NCI-H774 (cell line): Measurements from ENCODE around the gene RANGRF.
"Not testable (repeated sequence)": the region's sequence is repeated elsewhere in the genome, so short reads cannot be mapped to it uniquely, and the experiment has no call there.

ENCODE experiments used
- DNase-seq: peaks from one replicate; lab custom pipeline; 2025; lab: John Stamatoyannopoulos, UW

Gene RANGRF

GRCh38 chr17:8288336-8289102 is at the start of gene RANGRF:
Gene RANGRF (plus strand): TSS chr17:8288670. CDS start chr17:8288789, 119 bp downstream.
- DNase-seq, result peak; percentile 55

- no peak for DNase-seq
Observed at GRCh38 chr17:8243827-8244226, 44.6 kb upstream of the RANGRF start.

- no peak for DNase-seq
Observed at GRCh38 chr17:8244768-8245167, 43.7 kb upstream of the RANGRF start.

GRCh38 chr17:8248751-8249607 is 39.5 kb upstream of the RANGRF start, which contains the start of gene PFAS:
Gene PFAS (plus strand): TSS chr17:8249289. CDS start chr17:8253938, 4,649 bp downstream.
- DNase-seq, result peak; percentile 75

GRCh38 chr17:8249621-8250500 is 38.6 kb upstream of the RANGRF start:
- no peak for DNase-seq

DNA sequence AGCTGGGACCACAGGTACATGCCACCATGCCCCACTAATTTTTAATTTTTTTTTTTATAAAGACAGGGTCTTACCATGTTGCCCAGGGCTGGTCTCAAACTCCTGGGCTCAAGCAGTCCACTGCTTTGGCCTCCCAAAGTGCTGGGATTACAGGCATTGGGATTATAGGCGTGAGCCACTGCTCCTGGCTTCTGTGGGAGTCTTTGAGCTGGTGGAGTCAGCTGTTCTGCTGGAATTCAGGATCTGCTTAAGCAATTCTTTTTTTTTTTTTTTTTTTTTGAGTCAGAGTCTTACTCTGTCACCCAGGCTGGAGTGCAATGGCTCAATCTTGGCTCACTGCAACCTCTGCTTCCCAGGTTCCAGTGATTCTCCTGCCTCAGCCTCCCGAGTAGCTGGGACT is 37.1 kb upstream of the RANGRF start:
- DNase-seq, result not testable (repeated sequence)

DNA sequence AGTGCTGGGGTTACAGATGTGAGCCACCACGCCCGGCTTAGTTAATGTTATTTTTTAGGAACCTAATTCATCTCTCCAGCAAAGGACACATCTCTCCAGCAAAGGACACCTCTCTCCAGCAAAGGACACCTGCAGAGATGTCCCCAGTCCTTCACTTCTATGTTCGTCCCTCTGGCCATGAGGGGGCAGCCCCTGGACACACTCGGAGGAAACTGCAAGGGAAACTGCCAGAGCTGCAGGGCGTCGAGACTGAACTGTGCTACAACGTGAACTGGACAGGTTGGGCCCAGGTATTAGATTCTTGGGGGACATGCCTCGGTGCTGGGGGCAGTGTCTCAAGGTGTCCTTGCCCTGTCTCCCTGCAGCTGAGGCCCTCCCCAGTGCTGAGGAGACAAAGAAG is 34.7 kb upstream of the RANGRF start:
- no peak for DNase-seq

DNA sequence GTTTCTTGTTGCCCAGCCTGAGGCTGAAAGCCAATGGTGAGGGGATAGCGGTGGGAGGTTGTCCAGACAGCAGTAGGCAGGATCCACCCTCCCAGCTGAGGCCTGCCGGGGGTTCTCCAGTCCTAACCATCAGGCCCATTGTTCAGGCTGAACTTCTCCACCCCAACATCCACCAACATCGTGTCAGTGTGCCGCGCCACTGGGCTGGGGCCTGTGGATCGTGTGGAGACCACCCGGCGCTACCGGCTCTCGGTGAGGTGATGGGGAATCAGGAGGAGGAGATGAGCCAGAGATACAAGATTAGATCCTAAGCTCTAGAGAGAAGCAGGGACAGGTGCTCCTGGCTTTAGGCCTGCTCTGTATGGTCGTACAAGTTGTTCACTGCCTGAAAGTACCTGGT is 33.6 kb upstream of the RANGRF start:
- DNase-seq, result no peak

DNA sequence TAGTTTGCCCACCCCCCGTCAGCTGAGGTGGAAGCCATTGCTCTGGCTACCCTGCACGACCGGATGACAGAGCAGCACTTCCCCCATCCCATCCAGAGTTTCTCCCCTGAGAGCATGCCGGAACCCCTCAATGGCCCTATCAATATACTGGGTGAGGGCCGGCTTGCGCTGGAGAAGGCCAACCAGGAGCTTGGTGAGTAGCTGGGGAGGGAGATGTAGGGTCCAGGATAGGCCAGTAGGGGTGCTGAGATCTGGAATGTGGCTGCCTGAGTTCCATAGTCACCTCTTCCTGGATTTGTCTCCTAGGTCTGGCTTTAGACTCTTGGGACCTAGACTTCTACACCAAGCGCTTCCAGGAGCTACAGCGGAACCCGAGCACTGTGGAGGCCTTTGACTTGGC is 33.0 kb upstream of the RANGRF start:
- DNase-seq, result no peak

DNA sequence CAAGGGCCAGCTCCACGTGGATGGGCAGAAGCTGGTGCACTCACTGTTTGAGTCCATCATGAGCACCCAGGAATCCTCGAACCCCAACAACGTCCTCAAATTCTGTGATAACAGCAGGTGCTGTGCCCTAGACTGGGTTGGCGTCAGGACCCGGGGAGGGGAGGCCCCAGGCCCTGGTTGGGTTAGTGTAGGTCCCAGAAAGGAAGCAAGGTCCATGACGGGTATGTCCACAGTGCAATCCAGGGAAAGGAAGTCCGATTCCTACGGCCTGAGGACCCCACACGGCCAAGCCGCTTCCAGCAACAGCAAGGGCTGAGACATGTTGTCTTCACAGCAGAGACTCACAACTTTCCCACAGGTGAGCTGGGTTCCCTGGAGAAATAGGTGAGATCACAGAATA is 32.2 kb upstream of the RANGRF start:
- DNase-seq, result no peak

- DNase-seq, result no peak
Observed at GRCh38 chr17:8256691-8257090, 31.8 kb upstream of the RANGRF start.

GRCh38 chr17:8257801-8258200 is 30.7 kb upstream of the RANGRF start:
- DNase-seq, result no peak

DNA sequence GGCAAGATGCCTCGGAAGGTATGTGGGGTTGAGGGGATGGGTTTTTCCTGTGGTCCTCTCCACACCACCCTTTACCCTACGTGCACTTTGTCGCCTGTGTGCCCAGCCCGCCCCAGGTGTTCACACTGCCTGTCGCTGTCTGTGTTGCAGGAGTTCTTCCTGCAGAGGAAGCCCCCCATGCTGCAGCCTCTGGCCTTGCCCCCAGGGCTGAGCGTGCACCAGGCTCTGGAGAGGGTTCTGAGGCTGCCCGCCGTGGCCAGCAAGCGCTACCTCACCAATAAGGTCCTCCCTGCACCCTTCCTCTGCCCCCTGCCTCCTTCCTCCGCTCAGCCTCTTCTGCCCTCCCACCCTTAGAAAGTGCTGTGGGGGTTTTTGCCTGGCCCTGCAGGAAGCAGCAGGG is 24.1 kb upstream of the RANGRF start:
- DNase-seq, result no peak

DNA sequence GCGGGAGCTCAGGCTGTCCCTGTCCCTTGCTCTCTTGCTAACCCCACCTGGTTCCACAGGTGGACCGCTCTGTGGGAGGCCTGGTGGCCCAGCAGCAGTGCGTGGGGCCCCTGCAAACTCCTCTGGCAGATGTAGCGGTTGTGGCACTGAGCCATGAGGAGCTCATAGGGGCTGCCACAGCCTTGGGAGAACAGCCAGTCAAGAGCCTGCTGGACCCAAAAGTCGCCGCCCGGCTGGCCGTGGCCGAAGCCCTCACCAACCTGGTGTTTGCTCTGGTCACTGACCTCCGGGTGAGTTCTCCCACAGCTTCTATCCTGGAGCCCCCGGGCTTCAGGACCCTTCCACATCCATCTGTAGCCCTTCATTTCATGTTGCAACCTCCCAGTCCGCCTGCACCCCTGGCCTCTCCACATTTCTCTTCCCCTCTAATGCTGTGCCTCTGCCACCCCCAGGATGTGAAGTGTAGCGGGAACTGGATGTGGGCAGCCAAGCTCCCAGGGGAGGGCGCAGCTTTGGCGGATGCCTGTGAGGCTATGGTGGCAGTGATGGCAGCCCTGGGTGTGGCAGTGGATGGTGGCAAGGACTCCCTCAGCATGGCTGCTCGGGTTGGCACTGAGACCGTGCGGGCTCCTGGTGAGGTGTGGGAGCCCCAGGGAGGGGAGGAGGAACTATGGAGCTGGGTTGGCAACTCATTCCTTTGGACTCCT is 23.5 kb upstream of the RANGRF start:
- DNase-seq, result no peak

- no peak for DNase-seq
Observed at GRCh38 chr17:8266648-8267479, 21.6 kb upstream of the RANGRF start.

DNA sequence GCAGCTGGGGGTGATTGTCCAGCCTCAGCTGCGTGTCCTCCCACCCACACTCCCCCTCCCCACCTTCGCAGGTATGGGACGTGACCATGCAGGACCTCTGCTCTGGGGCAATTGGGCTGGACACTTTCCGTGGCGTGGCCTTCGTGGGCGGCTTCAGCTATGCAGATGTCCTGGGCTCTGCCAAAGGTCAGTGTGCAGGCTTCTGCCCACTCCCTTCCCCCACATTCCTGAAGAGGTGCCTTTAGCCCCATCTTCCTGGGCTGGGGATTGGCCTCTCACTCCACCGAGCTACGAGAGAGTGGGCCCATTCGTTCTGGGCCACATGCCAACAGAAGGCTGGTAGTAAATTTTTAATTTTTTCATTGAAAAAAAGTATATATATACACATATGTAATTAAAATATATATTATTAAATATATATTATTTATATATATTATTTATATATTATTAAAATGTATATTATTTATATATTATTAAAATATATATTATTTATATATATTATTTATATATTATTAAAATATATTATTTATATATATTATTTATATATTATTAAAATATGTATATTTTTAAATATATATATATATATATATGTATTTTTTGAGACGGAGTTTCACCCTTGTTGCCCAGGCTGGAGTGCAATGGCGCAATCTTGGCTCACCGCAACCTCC is 20.9 kb upstream of the RANGRF start:
- DNase-seq, result no peak

- no peak for DNase-seq
Observed at GRCh38 chr17:8268550-8269298, 19.7 kb upstream of the RANGRF start.

GRCh38 chr17:8272421-8272820 is 16.0 kb upstream of the RANGRF start:
- DNase-seq, result no peak

- DNase-seq, result no peak
Observed at GRCh38 chr17:8273884-8274444, 14.5 kb upstream of the RANGRF start.
